Transverse colon (tissue), 4 donors: ENCODE data around the gene GZMH. TPM values are rescaled to one million over a fixed set of nuclear protein-coding genes. Genes with fewer than 3 reads are reported as not detected.

ENCODE experiments used
- DNase-seq: peaks from one replicate; pipeline ENCODE4 v3.0.0-alpha.2; 2019
- H3K27ac ChIP-seq, 4 donors: fragments of 200-600 bp; sonication (generic); 2 replicates each; pipeline ENCODE4 v1.5.1; 2016 to 2018; ENCODE audit warnings: inconsistent platforms in 4 of 4
- H3K27me3 ChIP-seq: fragments of 200-600 bp; sonication (generic); 2 replicates; pipeline ENCODE4 v1.5.1; 2017; ENCODE audit warnings: inconsistent platforms
- H3K36me3 ChIP-seq, 4 donors: fragments of 200-600 bp; sonication (generic); 2 replicates each; pipeline ENCODE4 v1.5.1; 2017 to 2019; ENCODE audit warnings: inconsistent platforms in 4 of 4
- H3K4me1 ChIP-seq, 4 donors: fragments of 200-600 bp; sonication (generic); 2 replicates each; pipeline ENCODE4 v1.5.1; 2017 to 2020; ENCODE audit warnings: inconsistent platforms in 4 of 4
- H3K4me3 ChIP-seq, 4 donors: fragments of 200-600 bp; sonication (generic); 1 replicate in 1 of 4; 2 replicates in 3 of 4; pipeline versions ENCODE4 v1.5.1 to v1.6.1; 2017 to 2019; ENCODE audit warnings: inconsistent platforms in 4 of 4
- H3K9me3 ChIP-seq, 2 donors: fragments of 200-600 bp; sonication (generic); 2 replicates each; pipeline ENCODE4 v1.5.1; 2017 to 2019; ENCODE audit warnings: inconsistent platforms in 2 of 2
- CTCF ChIP-seq, 5 experiments: fragments of 200-600 bp in 3 of 5; fragments of 450-650 bp in 2 of 5; sonication (generic) in 3 of 5; IDR thresholded peaks; 1 replicate in 2 of 5; 2 replicates in 3 of 5; pipeline ENCODE4 v1.5.1; 2016 to 2017; ENCODE audit warnings: antibody characterized with exemption in 5 of 5, inconsistent platforms in 3 of 5, mild to moderate bottlenecking in 2 of 5, moderate library complexity in 1 of 5
- EP300 ChIP-seq: sonication (generic); formaldehyde crosslinking; IDR thresholded peaks from one replicate; pipeline ENCODE4 v1.6.1; 2017; ENCODE audit warnings: antibody characterized with exemption, low read depth
- POLR2A ChIP-seq: fragments of 450-650 bp; IDR thresholded peaks from one replicate; pipeline ENCODE4 v1.6.1; 2016; ENCODE audit warnings: antibody characterized with exemption, mild to moderate bottlenecking, moderate library complexity
- POLR2AphosphoS5 ChIP-seq, 3 donors: sonication (generic); formaldehyde crosslinking; IDR thresholded peaks; one replicate each; pipeline ENCODE4 v1.6.1; 2016; ENCODE audit warnings: antibody characterized with exemption in 3 of 3
- WGBS, 2 donors: methylation state at CpG; one replicate each; pipeline ENCODE4 v1.1.5; 2018; ENCODE audit warnings: low coverage in 1 of 2; 5-methylcytosine and 5-hydroxymethylcytosine counted together
- in situ Hi-C, 4 donors: fragments of 200-750 bp; cut with MboI; loops; one replicate each; pipeline versions ENCODE4 v1.15.0 to v1.15.1; 2017; ENCODE audit warnings: low sequenced_read_pairs in 3 of 4, low pct_ligation_motif_present in 1 of 4, low pct_unique_long_range_greater_than_20kb in 1 of 4
- intact Hi-C: fragments of 100-400 bp; cut with DNase I; formaldehyde crosslinking; loops from one replicate; pipeline ENCODE4 v1.15.1; 2023; ENCODE audit warnings: low total_unique reads
- total RNA-seq, 4 donors: library from RNA; depleted of rRNA; stranded (reverse); fragments of >200 nt; gene quantifications; one replicate each; pipeline ENCODE4 v1.1.0, GENCODE V29; 2016

GZMH gene
- total RNA-seq, 4 donors from 2014 or later, result 1.9 to 4.0 TPM; not detected in 2

- Histone ChIP-seq H3K36me3 (no peaks in the 10 kb centered on the region), H3K4me3 (no peak overlapping the region), H3K9me3 (no peaks in the 10 kb centered on the region), H3K27ac (no peak overlapping the region), H3K27me3 (peaks cover 8% of the 10 kb centered on the region), H3K4me1 (no peaks in the 10 kb centered on the region)
- intact Hi-C loops, result no loop called here
- 75 to 76% methylated on average over 2 of the region's 2 CpGs for WGBS, 2 donors
- DNase-seq, result no peak
- no peak for TF ChIP-seq POLR2AphosphoS5 (IDR thresholded peaks at IDR 0.05)
- no peak for TF ChIP-seq CTCF (IDR thresholded peaks at IDR 0.05)
- TF ChIP-seq POLR2A, result no peak
- no peak for TF ChIP-seq EP300
- in situ Hi-C loops, result no loop called here
These were observed 30.9 kb downstream of the GZMH start for GRCh38 chr14:24578558-24578957.

DNA sequence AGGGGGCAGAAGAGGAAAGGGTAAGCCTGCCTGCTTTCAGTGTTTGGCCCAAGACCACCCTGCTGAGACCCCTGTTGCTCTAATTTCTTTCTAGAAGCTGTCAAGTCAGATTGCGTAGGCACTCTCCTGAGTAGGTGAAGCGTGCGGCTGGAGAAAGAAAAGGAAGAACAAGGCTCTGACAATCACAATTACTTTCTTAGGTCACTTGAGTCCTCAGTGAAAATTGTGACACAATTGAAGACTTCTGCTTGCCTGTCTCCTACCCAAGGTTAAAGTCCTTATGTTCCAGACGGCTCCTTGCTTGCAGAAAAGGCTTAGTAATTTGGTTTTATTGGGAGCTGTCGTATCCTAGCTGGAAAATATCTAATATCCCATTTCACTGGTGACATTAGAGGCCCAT is 32.7 kb downstream of the GZMH start:
- Histone ChIP-seq H3K9me3 (no peaks in the 10 kb centered on the region), H3K4me3 (no peak overlapping the region), H3K4me1 (no peaks in the 10 kb centered on the region), H3K27me3 (peaks cover 8% of the 10 kb centered on the region), H3K27ac (no peak overlapping the region), H3K36me3 (no peaks in the 10 kb centered on the region)
- in situ Hi-C loops (no loop called here), intact Hi-C loops (no loop called here)
- 70 to 73% methylated on average over 4 to 5 of the region's 5 CpGs for WGBS, 2 donors
- TF ChIP-seq CTCF (IDR thresholded peaks at IDR 0.05) (no peak), POLR2A (no peak), EP300 (no peak), POLR2AphosphoS5 (IDR thresholded peaks at IDR 0.05) (no peak)
- DNase-seq, result no peak

DNA sequence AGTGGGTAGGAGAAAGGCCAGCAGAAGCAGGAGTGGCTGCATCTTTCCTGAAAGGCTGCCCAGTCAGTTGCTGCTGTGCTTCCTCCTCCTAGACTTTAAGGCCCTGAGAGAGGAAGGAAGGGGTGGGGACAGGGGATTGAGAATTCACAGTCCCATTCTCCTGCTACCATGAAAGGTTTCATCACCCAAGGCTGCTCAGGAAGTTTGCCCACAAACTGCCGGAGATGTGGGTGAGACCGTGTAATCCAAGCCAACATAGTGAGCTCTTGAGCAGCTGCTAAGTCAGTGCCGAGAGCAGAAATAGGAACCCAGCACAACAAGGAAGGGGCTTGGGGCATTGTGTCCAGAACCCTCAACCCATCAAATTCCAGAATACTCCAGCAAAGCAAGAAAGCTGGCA is 33.3 kb downstream of the GZMH start, which contains the start of gene CTSG:
Gene CTSG (minus strand): TSS at position 69 of the 400 bp plus-strand sequence. CDS start 27 bp downstream, at position 42.
- TF ChIP-seq POLR2A (no peak), EP300 (no peak), POLR2AphosphoS5 (IDR thresholded peaks at IDR 0.05) (no peak), CTCF (IDR thresholded peaks at IDR 0.05) (no peak)
- Histone ChIP-seq H3K27ac (no peak within 1 kb of the TSS), H3K4me3 (no peak within 1 kb of the TSS), H3K4me1 (no peaks in the 10 kb centered on the region), H3K9me3 (no peaks in the 10 kb centered on the region), H3K36me3 (no peaks in the 10 kb centered on the region), H3K27me3 (peaks cover 8% of the 10 kb centered on the region)
- DNase-seq, result no peak
- WGBS, 2 donors, result 67% methylated on average over 3 of the region's 3 CpGs; no CpG with 5 or more reads in 1 of the 2 donors
- in situ Hi-C loops, result no loop called here
- intact Hi-C loops, result no loop called here

DNA sequence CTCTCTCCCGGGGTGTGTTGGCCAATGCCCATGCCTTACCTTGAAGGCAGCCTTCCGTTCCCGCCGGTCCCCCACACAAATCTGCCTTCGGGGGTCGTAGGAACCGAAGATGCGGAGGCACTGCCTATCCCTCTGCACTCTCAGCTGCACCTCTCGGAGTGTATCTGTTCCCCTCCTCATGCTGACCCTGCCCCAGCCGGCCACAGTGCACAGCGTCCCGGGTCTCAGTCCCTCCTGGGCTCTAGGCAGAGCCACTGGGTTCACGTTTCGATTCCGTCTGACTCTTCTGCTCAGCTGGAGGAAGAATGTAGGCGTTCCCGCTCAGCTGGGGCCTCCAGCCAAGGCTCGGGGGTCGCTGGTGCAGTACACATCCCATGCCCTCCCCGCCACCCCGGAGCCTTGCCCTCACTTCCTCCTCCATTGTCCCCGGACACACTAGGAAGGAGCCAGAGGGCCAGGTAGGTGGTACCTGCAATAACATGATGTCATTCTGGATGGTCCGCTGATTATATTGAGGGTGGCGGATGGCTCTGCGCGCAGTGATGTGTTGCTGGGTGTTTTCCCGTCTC is 35.2 kb downstream of the GZMH start:
- in situ Hi-C loops (no loop called here), intact Hi-C loops (no loop called here)
- Histone ChIP-seq H3K4me3 (no peak overlapping the region), H3K27me3 (peaks cover 8% of the 10 kb centered on the region), H3K4me1 (no peaks in the 10 kb centered on the region), H3K9me3 (no peaks in the 10 kb centered on the region), H3K36me3 (no peaks in the 10 kb centered on the region), H3K27ac (no peak overlapping the region)
- 88% methylated on average over 26 of the region's 27 CpGs; no CpG with 5 or more reads in 1 of the 2 donors for WGBS, 2 donors
- DNase-seq, result no peak
- TF ChIP-seq POLR2AphosphoS5 (IDR thresholded peaks at IDR 0.05) (no peak), CTCF (IDR thresholded peaks at IDR 0.05) (no peak), EP300 (no peak), POLR2A (no peak)
